Subcutaneous adipose tissue (tissue), 4 donors: ENCODE measurements around the gene NIT2. TPM values are rescaled to one million over a fixed set of nuclear protein-coding genes. Genes with fewer than 3 reads are reported as not detected.

Experiments
- CTCF ChIP-seq: fragments of 450-650 bp; IDR thresholded peaks from one replicate; pipeline ENCODE4 v1.5.1; 2016; ENCODE audit warnings: low read depth, mild to moderate bottlenecking, control low read depth, antibody characterized with exemption, moderate library complexity
- total RNA-seq, 4 donors: library from RNA; depleted of rRNA; stranded (reverse); fragments of >200 nt; gene quantifications; one replicate each; pipeline ENCODE4 v1.1.0, GENCODE V29; 2016

The NIT2 gene
- total RNA-seq, 4 donors from 2014 or later: 35.5 to 77.8 (median 47.9) TPM

DNA sequence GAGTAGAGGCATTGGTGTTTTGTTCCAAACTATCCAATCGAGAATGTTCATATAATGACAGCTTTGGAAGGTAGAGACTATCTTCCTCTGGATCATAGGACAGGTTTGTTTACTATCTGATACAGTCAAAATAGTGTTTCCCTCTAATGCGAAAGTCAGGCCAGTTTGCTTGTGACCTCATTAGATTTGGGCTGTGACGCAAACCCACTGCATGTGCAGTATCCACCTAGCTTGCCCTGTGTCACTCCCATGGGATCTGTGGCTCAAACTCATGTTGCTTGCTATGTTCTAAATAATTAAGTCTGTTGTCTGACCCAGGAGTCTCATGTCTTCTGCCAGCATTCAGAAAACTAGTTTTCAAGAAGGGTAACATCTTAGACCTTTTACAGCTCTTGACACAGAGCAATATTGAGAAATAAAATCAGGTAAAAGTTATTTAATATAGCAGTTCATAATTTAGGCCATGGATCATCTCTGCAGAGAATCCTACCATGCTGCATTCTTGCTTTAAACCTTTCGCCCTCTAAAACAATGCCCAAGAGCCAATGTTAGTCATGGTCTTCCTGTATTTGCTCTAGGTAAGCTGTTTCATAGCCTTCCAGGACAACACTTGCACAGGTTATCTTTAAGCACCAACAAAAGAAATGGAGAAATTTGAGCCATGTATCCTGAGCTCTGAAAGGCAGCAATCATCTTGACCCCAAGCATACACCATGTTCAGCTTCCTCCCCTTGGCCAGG, 26.4 kb downstream of the NIT2 start:
- no peak for TF ChIP-seq CTCF

- TF ChIP-seq CTCF: no peak
Measured at GRCh38 chr3:100361897-100362296, 27.3 kb downstream of the NIT2 start.

DNA sequence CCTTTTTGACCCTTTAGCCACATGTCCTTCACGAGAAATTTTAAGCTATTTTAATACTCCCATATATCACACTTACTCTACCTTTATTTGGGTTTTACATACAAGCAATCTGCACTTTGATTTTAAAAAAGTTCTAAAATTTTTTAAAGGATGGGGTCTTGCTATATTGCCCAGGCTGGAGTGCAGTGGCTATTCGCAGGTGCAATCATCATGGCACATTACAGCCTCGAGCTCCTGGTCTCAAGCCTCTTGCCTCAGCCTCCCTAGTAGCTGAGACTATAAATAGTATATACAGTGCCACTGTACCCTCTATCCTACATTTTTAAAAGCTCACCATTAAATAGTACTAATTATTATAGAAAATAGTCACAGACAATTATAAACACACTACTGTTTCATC, 29.9 kb downstream of the NIT2 start:
- TF ChIP-seq CTCF: no peak

DNA sequence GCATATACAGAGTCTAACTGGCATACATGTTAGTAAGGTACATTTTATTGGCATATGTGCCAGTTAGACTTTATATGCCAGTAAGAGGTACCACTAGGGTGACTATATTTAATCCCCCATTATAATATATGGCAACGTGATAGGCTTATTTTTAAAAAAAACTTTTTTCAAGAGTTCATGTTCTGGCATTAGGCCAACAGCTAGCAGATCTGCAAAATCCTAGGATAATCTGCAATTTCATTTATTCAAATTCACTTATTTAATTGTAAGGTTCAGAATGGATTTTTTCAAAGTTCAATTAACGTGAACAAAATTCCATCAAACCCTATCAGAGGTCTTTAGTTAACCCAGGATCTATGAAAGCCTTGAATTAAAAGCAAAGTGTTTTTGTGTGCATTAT, 31.9 kb downstream of the NIT2 start:
- no peak for TF ChIP-seq CTCF

GRCh38 chr3:100368441-100368840, 33.9 kb downstream of the NIT2 start:
- TF ChIP-seq CTCF: no peak

DNA sequence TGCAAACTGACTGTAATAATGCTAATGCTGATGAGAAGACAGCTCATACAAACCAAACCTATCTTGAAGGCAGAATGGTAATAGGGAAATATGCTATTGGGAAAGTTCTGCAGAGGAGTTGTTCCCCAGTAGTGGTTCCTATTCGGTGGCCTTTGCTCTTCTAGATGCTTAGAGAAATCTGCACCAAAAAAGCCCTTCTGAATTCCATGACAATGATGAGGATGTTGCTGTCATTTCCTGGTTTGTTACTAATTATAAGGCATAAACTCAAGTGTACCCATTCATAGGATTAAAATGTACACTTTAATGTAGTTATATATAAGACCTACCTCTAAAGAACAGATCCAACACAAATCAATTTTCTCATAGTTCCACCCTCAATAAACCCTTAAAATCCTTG, 36.2 kb downstream of the NIT2 start:
- TF ChIP-seq CTCF: no peak

DNA sequence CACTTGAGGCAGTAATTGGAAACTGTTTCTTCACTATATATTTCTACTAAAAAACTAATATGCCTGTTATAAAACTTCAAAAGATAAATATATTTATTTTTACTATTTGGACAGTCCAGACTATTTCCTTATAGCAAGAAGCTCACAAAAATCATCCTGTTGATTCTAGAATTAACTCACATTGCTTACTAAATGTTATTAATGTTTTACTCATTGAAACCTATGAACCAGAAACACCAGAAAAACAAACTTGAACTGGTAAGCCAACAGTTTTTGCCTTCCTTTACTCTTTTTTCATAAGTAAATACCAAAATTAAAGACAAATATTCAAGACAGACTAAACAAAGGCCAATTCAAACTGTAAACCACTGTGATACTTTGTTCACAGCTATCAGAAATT, 40.0 kb downstream of the NIT2 start:
- no peak for TF ChIP-seq CTCF
